HepG2 (cell line): ENCODE results near the gene SBNO1. TPM values are rescaled to one million over a fixed set of nuclear protein-coding genes. Genes with fewer than 3 reads are reported as not detected.

Experiments
- polyA plus RNA-seq, 8 experiments: library from polyadenylated mRNA; depleted of rRNA in 3 of 8; stranded (reverse) in 7 of 8; unstranded in 1 of 8; fragments of >200 nt; fragmentation: Illumina TruSeq in 4 of 8; extraction: Trizol in 4 of 8; gene quantifications; 2 replicates each; pipeline versions ENCODE4 v1.2.1 to v1.2.3, GENCODE V29; 2011 to 2016; ENCODE audit warnings: low read depth in 4 of 8, missing spikeins in 1 of 8, mixed read lengths in 1 of 8; ENCODE audit not compliant: insufficient read depth in 1 of 8
- small RNA-seq, 3 experiments: library from RNA; depleted of rRNA; stranded (forward); fragments of <200 nt; gene quantifications; one replicate each; pipeline ENCODE3, GENCODE V24; 2012; ENCODE audit warnings: low read depth in 2 of 3, low replicate concordance in 1 of 3; ENCODE audit not compliant: insufficient read length in 3 of 3, insufficient read depth in 2 of 3
- total RNA-seq, 5 experiments: library from RNA; depleted of rRNA; stranded (reverse); fragments of >200 nt; fragmentation: Illumina TruSeq; extraction: Trizol; gene quantifications; 2 replicates each; pipeline ENCODE4 v1.2.3, GENCODE V29; 2016; ENCODE audit warnings: low read depth in 1 of 5

The SBNO1 gene
- total and polyA plus RNA-seq, 2 of the 13 experiments (the other 11 are each of a cell fraction or from before 2014, with no cell fraction given), result 10.9 to 40.2 TPM

Small RNAs within 50 kb of the gene (small RNA-seq; reads per million reads assigned to genes)
- gene RF00019 (0 reads per million in 3 experiments), gene RNA5SP375 (0 reads per million in 3 experiments)

Other genes with a start within 250 kb of the SBNO1 start
- 4.2 and 4.7 TPM in 2 replicates for gene PITPNM2, start 213.8 kb downstream of the SBNO1 start, total RNA-seq (2016; rRNA removed; fragmentation: Illumina TruSeq; extraction: Trizol)
- 5.3 TPM in 2 replicates for gene PITPNM2, start 213.8 kb downstream of the SBNO1 start, polyA plus RNA-seq (2011; rRNA removed)
- 63.4 and 105 TPM in 2 replicates for gene MPHOSPH9, start 131.7 kb downstream of the SBNO1 start, total RNA-seq (2016; rRNA removed; fragmentation: Illumina TruSeq; extraction: Trizol)
- gene MPHOSPH9, start 131.7 kb downstream of the SBNO1 start, polyA plus RNA-seq (2011; rRNA removed), result 12.8 and 20.3 TPM in 2 replicates
- gene MTRFR, start 131.4 kb downstream of the SBNO1 start, total RNA-seq (2016; rRNA removed; fragmentation: Illumina TruSeq; extraction: Trizol), result 9.9 and 10.0 TPM in 2 replicates
- 6.6 and 7.1 TPM in 2 replicates for gene MTRFR, start 131.4 kb downstream of the SBNO1 start, polyA plus RNA-seq (2011; rRNA removed)
- gene CDK2AP1, start 93.0 kb downstream of the SBNO1 start, total RNA-seq (2016; rRNA removed; fragmentation: Illumina TruSeq; extraction: Trizol), result 124 and 127 TPM in 2 replicates
- gene CDK2AP1, start 93.0 kb downstream of the SBNO1 start, polyA plus RNA-seq (2011; rRNA removed), result 86.4 and 134 TPM in 2 replicates
- 22.5 and 26.5 TPM in 2 replicates for gene KMT5A, start 19.3 kb upstream of the SBNO1 start, total RNA-seq (2016; rRNA removed; fragmentation: Illumina TruSeq; extraction: Trizol)
- 12.4 and 14.0 TPM in 2 replicates for gene KMT5A, start 19.3 kb upstream of the SBNO1 start, polyA plus RNA-seq (2011; rRNA removed)
- 8.1 and 9.1 TPM in 2 replicates for gene RILPL2, start 71.8 kb upstream of the SBNO1 start, total RNA-seq (2016; rRNA removed; fragmentation: Illumina TruSeq; extraction: Trizol)
- 2.5 and 2.7 TPM in 2 replicates for gene RILPL2, start 71.8 kb upstream of the SBNO1 start, polyA plus RNA-seq (2011; rRNA removed)
- gene SNRNP35, start 93.3 kb upstream of the SBNO1 start, total RNA-seq (2016; rRNA removed; fragmentation: Illumina TruSeq; extraction: Trizol), result 21.9 and 22.6 TPM in 2 replicates
- gene SNRNP35, start 93.3 kb upstream of the SBNO1 start, polyA plus RNA-seq (2011; rRNA removed), result 11.3 and 11.9 TPM in 2 replicates
- 3.9 and 5.8 TPM in 2 replicates for gene RILPL1, start 168.9 kb upstream of the SBNO1 start, total RNA-seq (2016; rRNA removed; fragmentation: Illumina TruSeq; extraction: Trizol)
- gene RILPL1, start 168.9 kb upstream of the SBNO1 start, polyA plus RNA-seq (2011; rRNA removed), result 28.4 and 32.0 TPM in 2 replicates
- 202 and 240 TPM in 2 replicates for gene TMED2, start 219.7 kb upstream of the SBNO1 start, total RNA-seq (2016; rRNA removed; fragmentation: Illumina TruSeq; extraction: Trizol)
- gene TMED2, start 219.7 kb upstream of the SBNO1 start, polyA plus RNA-seq (2011; rRNA removed), result 166 and 200 TPM in 2 replicates
- 29.5 and 37.0 TPM in 2 replicates for gene DDX55, start 237.3 kb upstream of the SBNO1 start, total RNA-seq (2016; rRNA removed; fragmentation: Illumina TruSeq; extraction: Trizol)
- 21.1 and 22.2 TPM in 2 replicates for gene DDX55, start 237.3 kb upstream of the SBNO1 start, polyA plus RNA-seq (2011; rRNA removed)